K562 (cell line): Measurements from ENCODE around the gene COPS6. TPM values are rescaled to one million over a fixed set of nuclear protein-coding genes. Genes with fewer than 3 reads are reported as not detected.
A peak's percentile ranks its signal among the peaks of the same experiment; 100 is the strongest.

ENCODE experiments used
- ARHGAP35 ChIP-seq: fragments of 450-650 bp; IDR thresholded peaks from 2 replicates; pipeline ENCODE4 v1.6.1; 2018; ENCODE audit not compliant: partially characterized antibody
- BRD4 ChIP-seq: fragments of 200-600 bp; sonication (generic); IDR thresholded peaks from 2 replicates; pipeline ENCODE4 v1.6.1; 2017; ENCODE audit warnings: inconsistent platforms
- CHD2 ChIP-seq: IDR thresholded peaks from 2 replicates; pipeline ENCODE4 v1.6.1; 2011; ENCODE audit warnings: low read depth, low read length
- FOXA1 ChIP-seq: fragments of 450-650 bp; IDR thresholded peaks from 2 replicates; pipeline ENCODE4 v1.6.1; 2016; ENCODE audit warnings: mild to moderate bottlenecking, borderline replicate concordance
- FOXP1 ChIP-seq: sonication (generic); formaldehyde crosslinking; IDR thresholded peaks from 2 replicates; pipeline ENCODE4 v1.8.0; 2022; ENCODE audit warnings: mild to moderate bottlenecking, missing genetic modification reagents
- GABPA ChIP-seq: fragments of 200-800 bp; sonication (Bioruptor generic); conservative IDR thresholded peaks from 2 replicates; pipeline ENCODE4 v1.6.1; 2016; ENCODE audit warnings: low read depth, missing genetic modification characterization, missing compliant biosample characterization
- HMGN3 ChIP-seq: IDR thresholded peaks from 2 replicates; pipeline ENCODE4 v1.6.1; 2011; ENCODE audit warnings: borderline replicate concordance, low read depth, mild to moderate bottlenecking, mixed read lengths, low read length; ENCODE audit not compliant: insufficient read length; ENCODE audit errors: extremely low read depth
- NCOA2 ChIP-seq, 2 experiments: fragments of 450-650 bp; IDR thresholded peaks; 2 replicates each; pipeline ENCODE4 v1.6.1; 2018; ENCODE audit warnings: mild to moderate bottlenecking in 2 of 2, moderate library complexity in 1 of 2; ENCODE audit not compliant: partially characterized antibody in 2 of 2
- OTX1 ChIP-seq: fragments of 450-650 bp; formaldehyde crosslinking; IDR thresholded peaks from 2 replicates; pipeline ENCODE4 v1.4.0; 2022; ENCODE audit warnings: mild to moderate bottlenecking
- POLR3G ChIP-seq: IDR thresholded peaks from 2 replicates; pipeline ENCODE4 v1.6.1; 2011; ENCODE audit not compliant: insufficient read length, insufficient replicate concordance; ENCODE audit errors: extremely low read depth
- RAD21 ChIP-seq, 2 experiments: fragments of 250-450 bp in 1 of 2; fragments of 450-650 bp in 1 of 2; sonication (Bioruptor Pico) in 1 of 2; formaldehyde crosslinking in 1 of 2; IDR thresholded peaks in 1 of 2; conservative IDR thresholded peaks in 1 of 2; 2 replicates each; pipeline versions ENCODE4 v1.4.0 to v1.8.0; 2020 to 2022; ENCODE audit warnings: mild to moderate bottlenecking in 2 of 2, moderate library complexity in 1 of 2
- SIN3B ChIP-seq: fragments of 450-650 bp; IDR thresholded peaks from 2 replicates; pipeline ENCODE4 v1.6.1; 2017; ENCODE audit warnings: low read depth, mild to moderate bottlenecking, moderate library complexity
- SNRNP70 ChIP-seq: fragments of 200-400 bp; formaldehyde crosslinking; optimal IDR thresholded peaks from 2 replicates; pipeline ENCODE3; 2017; ENCODE audit warnings: low read depth, low read length
- STAT5A ChIP-seq: IDR thresholded peaks from 2 replicates; pipeline ENCODE4 v1.6.1; 2012; ENCODE audit warnings: low read length, inconsistent platforms, borderline replicate concordance
- ZBTB17 ChIP-seq: fragments of 450-650 bp; formaldehyde crosslinking; IDR thresholded peaks from 2 replicates; pipeline ENCODE4 v1.4.0; 2020; ENCODE audit warnings: mild to moderate bottlenecking
- ZNF232 ChIP-seq: sonication (generic); formaldehyde crosslinking; IDR thresholded peaks from 2 replicates; pipeline ENCODE4 v1.8.0; 2022; ENCODE audit warnings: mild to moderate bottlenecking, missing genetic modification reagents
- ZNF253 ChIP-seq: fragments of 250-450 bp; sonication (Bioruptor Pico); conservative IDR thresholded peaks from 2 replicates; pipeline ENCODE4 v1.6.1; 2021; ENCODE audit warnings: mild to moderate bottlenecking
- polyA plus RNA-seq, 8 experiments: library from polyadenylated mRNA; depleted of rRNA in 4 of 8; stranded (reverse) in 5 of 8; unstranded in 3 of 8; fragments of >200 nt; fragmentation: Nextera tagmentation in 2 of 8; fragmentation: Illumina TruSeq in 1 of 8; extraction: Ambion mirVana in 2 of 8; extraction: Trizol in 1 of 8; gene quantifications; 2 replicates each; pipeline versions ENCODE4 v1.2.1 to v1.2.3, GENCODE V29; 2011 to 2014; ENCODE audit warnings: inconsistent platforms in 1 of 8, missing spikeins in 1 of 8
- total RNA-seq, 7 experiments: library from RNA; depleted of rRNA in 6 of 7; stranded (reverse); fragments of >200 nt in 6 of 7; fragmentation: Illumina TruSeq in 2 of 7; extraction: Trizol in 2 of 7; gene quantifications; 2 replicates each; pipeline versions ENCODE4 v1.2.1 to v1.2.3, GENCODE V29; 2011 to 2021; ENCODE audit warnings: low replicate concordance in 1 of 7
- TF ChIP-seq, protein P1 (sequence below): fragments of 450-650 bp; IDR thresholded peaks from 2 replicates; pipeline ENCODE4 v1.6.1; 2018; ENCODE audit not compliant: partially characterized antibody
- TF ChIP-seq, protein P2 (sequence below), 2 experiments: fragments of 450-650 bp in 1 of 2; IDR thresholded peaks; 2 replicates each; pipeline ENCODE4 v1.6.1; 2011 to 2017; ENCODE audit warnings: low read depth in 2 of 2, antibody characterized with exemption in 1 of 2, borderline replicate concordance in 1 of 2, low read length in 1 of 2, mild to moderate bottlenecking in 1 of 2, mixed read lengths in 1 of 2; ENCODE audit not compliant: control insufficient read depth in 1 of 2
- TF ChIP-seq, protein P3 (sequence below): sonication (generic); formaldehyde crosslinking; IDR thresholded peaks from 2 replicates; pipeline ENCODE4 v1.5.0; 2020; ENCODE audit warnings: missing genetic modification reagents

Gene COPS6
- total and polyA plus RNA-seq, 9 of the 15 experiments (the other 6 are each of a cell fraction or from before 2014, with no cell fraction given), result 63.0 to 331 (median 168) TPM

DNA sequence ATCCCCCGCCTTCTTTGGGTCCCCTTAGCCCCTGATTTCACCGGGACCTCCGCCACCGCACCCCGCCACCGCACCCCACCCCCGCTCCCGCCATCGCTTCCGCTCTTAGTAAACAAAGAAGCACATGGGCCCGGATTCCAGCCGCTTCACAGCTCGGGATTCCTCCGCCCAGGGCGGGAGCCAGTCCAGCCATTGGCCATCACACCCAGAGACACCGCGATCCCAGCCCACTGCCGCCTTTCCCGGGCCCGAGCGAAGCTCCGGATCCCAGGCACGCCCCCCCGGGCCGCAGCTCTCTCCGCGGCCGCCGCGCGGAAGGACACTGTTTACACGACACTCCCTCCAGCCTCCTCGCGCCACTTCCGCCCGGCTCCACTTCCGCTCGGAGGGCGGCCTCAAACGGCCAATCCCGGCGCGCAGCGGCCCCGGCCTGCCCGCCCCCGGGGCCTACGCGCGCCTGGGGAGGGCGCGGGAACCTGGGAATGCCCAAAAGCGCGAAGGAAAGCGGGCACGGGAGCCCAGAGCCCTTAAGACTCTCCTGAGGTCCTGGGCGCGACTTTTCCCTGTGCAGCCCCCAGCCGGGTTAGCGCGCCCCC is 11.7 kb downstream of the COPS6 start (continued):
- 0 out of 2 replicates have a peak, but pooled peaks have one; percentile 54 for TF ChIP-seq OTX1
- no peak; the same call in 1 of the 2 replicates for TF ChIP-seq FOXP1
- TF ChIP-seq, protein P1, sequence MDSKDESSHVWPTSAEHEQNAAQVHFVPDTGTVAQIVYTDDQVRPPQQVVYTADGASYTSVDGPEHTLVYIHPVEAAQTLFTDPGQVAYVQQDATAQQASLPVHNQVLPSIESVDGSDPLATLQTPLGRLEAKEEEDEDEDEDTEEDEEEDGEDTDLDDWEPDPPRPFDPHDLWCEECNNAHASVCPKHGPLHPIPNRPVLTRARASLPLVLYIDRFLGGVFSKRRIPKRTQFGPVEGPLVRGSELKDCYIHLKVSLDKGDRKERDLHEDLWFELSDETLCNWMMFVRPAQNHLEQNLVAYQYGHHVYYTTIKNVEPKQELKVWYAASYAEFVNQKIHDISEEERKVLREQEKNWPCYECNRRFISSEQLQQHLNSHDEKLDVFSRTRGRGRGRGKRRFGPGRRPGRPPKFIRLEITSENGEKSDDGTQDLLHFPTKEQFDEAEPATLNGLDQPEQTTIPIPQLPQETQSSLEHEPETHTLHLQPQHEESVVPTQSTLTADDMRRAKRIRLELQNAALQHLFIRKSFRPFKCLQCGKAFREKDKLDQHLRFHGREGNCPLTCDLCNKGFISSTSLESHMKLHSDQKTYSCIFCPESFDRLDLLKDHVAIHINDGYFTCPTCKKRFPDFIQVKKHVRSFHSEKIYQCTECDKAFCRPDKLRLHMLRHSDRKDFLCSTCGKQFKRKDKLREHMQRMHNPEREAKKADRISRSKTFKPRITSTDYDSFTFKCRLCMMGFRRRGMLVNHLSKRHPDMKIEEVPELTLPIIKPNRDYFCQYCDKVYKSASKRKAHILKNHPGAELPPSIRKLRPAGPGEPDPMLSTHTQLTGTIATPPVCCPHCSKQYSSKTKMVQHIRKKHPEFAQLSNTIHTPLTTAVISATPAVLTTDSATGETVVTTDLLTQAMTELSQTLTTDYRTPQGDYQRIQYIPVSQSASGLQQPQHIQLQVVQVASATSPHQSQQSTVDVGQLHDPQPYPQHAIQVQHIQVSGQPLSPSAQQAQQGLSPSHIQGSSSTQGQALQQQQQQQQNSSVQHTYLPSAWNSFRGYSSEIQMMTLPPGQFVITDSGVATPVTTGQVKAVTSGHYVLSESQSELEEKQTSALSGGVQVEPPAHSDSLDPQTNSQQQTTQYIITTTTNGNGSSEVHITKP, result no peak
- peak; percentile 82; the same call in 1 of the 2 replicates for TF ChIP-seq SIN3B
- TF ChIP-seq ZBTB17, result peak; percentile 61; the same call in 1 of the 2 replicates
- TF ChIP-seq CHD2, result peak; percentile 85
- TF ChIP-seq NCOA2 (IDR thresholded peaks at IDR 0.05; ENCODE audit: partially characterized antibody in 2 of 2), result no peak
- TF ChIP-seq HMGN3, result peak; percentile 82
- peak; percentile 98 for TF ChIP-seq GABPA (tag)
- no peak for TF ChIP-seq ARHGAP35
- TF ChIP-seq RAD21 (CRISPR knock-in tag; conservative IDR thresholded peaks at IDR 0.05 in 1 of 2, IDR thresholded peaks at IDR 0.05 in 1 of 2), result 0 out of 4 replicates have a peak, but pooled peaks of 1 of the 2 experiments have one; percentile 9
- no peak for TF ChIP-seq ZNF253 (CRISPR knock-in tag)
- 0 out of 2 replicates have a peak, but pooled peaks have one; percentile 39 for TF ChIP-seq FOXA1
- no peak for TF ChIP-seq SNRNP70
- TF ChIP-seq, protein P2, sequence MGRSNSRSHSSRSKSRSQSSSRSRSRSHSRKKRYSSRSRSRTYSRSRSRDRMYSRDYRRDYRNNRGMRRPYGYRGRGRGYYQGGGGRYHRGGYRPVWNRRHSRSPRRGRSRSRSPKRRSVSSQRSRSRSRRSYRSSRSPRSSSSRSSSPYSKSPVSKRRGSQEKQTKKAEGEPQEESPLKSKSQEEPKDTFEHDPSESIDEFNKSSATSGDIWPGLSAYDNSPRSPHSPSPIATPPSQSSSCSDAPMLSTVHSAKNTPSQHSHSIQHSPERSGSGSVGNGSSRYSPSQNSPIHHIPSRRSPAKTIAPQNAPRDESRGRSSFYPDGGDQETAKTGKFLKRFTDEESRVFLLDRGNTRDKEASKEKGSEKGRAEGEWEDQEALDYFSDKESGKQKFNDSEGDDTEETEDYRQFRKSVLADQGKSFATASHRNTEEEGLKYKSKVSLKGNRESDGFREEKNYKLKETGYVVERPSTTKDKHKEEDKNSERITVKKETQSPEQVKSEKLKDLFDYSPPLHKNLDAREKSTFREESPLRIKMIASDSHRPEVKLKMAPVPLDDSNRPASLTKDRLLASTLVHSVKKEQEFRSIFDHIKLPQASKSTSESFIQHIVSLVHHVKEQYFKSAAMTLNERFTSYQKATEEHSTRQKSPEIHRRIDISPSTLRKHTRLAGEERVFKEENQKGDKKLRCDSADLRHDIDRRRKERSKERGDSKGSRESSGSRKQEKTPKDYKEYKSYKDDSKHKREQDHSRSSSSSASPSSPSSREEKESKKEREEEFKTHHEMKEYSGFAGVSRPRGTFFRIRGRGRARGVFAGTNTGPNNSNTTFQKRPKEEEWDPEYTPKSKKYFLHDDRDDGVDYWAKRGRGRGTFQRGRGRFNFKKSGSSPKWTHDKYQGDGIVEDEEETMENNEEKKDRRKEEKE (IDR thresholded peaks at IDR 0.05; ENCODE audit: borderline replicate concordance in 1 of 2, control insufficient read depth in 1 of 2, low read depth in 2 of 2, low read length in 1 of 2), result 0 out of 4 replicates have a peak, but pooled peaks of 1 of the 2 experiments have one; percentile 79
- TF ChIP-seq ZNF232 (CRISPR knock-in tag), result no peak
- TF ChIP-seq STAT5A, result no peak
- TF ChIP-seq, protein P3, sequence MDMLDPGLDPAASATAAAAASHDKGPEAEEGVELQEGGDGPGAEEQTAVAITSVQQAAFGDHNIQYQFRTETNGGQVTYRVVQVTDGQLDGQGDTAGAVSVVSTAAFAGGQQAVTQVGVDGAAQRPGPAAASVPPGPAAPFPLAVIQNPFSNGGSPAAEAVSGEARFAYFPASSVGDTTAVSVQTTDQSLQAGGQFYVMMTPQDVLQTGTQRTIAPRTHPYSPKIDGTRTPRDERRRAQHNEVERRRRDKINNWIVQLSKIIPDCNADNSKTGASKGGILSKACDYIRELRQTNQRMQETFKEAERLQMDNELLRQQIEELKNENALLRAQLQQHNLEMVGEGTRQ (CRISPR knock-in tag), result peak; percentile 27; the same call in 1 of the 2 replicates
- no peak for TF ChIP-seq POLR3G
- no peak; the same call in 1 of the 2 replicates for TF ChIP-seq BRD4
